ENCODE measurements around the gene BCL11A. TPM values are rescaled to one million over a fixed set of nuclear protein-coding genes. Genes with fewer than 3 reads are reported as not detected.

Gene BCL11A
- total RNA-seq, 1 donor from 2014 or later: 68.1 TPM

DNA sequence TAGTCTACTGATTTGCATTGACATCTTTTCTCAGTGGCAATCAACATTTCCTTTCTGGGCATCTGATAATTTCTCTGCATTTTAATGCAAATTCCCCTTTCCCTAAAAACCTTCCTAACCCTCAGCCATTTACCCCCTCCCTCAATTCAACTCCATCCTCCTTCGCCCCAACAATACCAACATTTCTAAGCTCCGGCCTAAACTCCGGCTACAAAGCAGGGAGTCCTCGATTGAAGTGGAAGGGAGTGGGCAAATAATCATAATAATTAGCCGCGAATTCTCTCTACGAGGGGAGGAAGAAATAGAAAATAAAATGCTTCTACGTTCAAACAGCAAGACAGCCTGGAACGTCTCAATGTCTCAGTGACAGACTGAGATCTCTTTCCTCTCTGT, 4.6 kb downstream of the BCL11A start:
- DNase-seq (ENCODE audit: low spot score in 2 of 2): no peak
- no peak for FAIRE-seq

- DNase-seq (ENCODE audit: low spot score in 2 of 2) (no peak), FAIRE-seq (no peak)
Measured at GRCh38 chr2:60548311-60548710, 5.1 kb downstream of the BCL11A start.

GRCh38 chr2:60547841-60548240, 5.6 kb downstream of the BCL11A start:
- DNase-seq (ENCODE audit: low spot score in 2 of 2): no peak
- FAIRE-seq: no peak

GRCh38 chr2:60546756-60547420, 6.6 kb downstream of the BCL11A start:
- no peak for DNase-seq (ENCODE audit: low spot score in 2 of 2)
- FAIRE-seq: no peak

GRCh38 chr2:60544954-60545560, 8.4 kb downstream of the BCL11A start:
- no peak for DNase-seq (ENCODE audit: low spot score in 2 of 2)
- no peak for FAIRE-seq

GRCh38 chr2:60544062-60544461, 9.4 kb downstream of the BCL11A start:
- FAIRE-seq (no peak), DNase-seq (ENCODE audit: low spot score in 2 of 2) (no peak)

- no peak for FAIRE-seq
- DNase-seq (ENCODE audit: low spot score in 2 of 2): no peak
Measured at GRCh38 chr2:60541056-60541651, 12.3 kb downstream of the BCL11A start.

- FAIRE-seq: no peak
Measured at GRCh38 chr2:60540074-60540473, 13.4 kb downstream of the BCL11A start.

GRCh38 chr2:60539140-60539539, 14.3 kb downstream of the BCL11A start:
- DNase-seq (ENCODE audit: low spot score in 2 of 2): no peak
- no peak for FAIRE-seq

More at GRCh38 chr2:60540074-60540473, 13.4 kb downstream of the BCL11A start:
- DNase-seq (ENCODE audit: low spot score in 2 of 2): no peak

GRCh38 chr2:60538101-60538500, 15.4 kb downstream of the BCL11A start:
- FAIRE-seq (no peak), DNase-seq (ENCODE audit: low spot score in 2 of 2) (no peak)

DNA sequence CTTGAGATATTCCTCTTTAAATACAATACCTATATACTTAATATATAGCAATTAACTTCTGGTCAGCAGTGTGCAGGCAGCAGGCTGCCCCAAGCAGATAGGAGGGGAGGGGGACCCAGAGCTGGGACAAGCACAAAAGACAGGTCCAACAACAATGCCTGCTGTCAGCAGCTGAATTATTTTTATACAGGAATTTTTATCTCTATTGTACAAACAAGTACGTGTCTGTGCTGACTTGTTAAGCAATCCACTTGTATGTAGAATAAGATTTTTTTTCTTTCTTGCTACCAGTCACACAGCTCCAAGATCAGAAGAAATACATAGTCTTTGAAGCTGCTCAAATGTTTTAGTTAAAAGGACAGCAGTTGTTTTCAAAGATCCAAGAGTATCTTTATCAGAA, 16.7 kb downstream of the BCL11A start:
- DNase-seq (ENCODE audit: low spot score in 2 of 2): no peak
- FAIRE-seq: no peak

DNA sequence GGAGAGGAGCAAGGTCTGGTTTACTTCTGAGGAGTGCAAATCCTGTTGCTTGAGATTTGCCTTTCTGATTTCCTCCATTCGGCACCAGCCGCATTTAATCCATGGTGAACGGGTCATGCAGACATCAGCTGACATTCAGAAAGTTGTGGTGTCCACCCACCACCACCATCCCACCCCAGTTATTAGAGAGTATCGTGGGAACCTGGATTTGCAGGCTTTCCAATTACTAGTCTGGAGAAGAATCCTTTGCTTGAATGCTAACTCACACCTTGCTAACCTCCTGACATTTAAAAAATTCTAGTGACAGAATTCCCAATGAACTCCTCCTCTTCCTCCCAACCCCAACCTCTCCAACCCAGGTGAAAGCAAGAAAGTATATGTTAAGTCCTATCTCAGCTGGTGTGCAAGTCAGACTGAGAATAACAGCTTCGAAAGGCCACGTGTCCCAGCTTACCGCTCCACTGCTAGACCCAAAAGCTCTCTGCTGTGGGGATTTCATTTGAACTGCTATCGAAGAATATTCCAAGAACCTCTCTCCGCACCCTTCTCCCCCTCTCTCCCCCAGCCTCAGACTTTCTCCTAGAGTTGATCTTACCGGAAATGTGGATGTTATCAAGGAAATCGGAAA, 17.7 kb downstream of the BCL11A start:
- DNase-seq (ENCODE audit: low spot score in 2 of 2): no peak
- no peak for FAIRE-seq

DNA sequence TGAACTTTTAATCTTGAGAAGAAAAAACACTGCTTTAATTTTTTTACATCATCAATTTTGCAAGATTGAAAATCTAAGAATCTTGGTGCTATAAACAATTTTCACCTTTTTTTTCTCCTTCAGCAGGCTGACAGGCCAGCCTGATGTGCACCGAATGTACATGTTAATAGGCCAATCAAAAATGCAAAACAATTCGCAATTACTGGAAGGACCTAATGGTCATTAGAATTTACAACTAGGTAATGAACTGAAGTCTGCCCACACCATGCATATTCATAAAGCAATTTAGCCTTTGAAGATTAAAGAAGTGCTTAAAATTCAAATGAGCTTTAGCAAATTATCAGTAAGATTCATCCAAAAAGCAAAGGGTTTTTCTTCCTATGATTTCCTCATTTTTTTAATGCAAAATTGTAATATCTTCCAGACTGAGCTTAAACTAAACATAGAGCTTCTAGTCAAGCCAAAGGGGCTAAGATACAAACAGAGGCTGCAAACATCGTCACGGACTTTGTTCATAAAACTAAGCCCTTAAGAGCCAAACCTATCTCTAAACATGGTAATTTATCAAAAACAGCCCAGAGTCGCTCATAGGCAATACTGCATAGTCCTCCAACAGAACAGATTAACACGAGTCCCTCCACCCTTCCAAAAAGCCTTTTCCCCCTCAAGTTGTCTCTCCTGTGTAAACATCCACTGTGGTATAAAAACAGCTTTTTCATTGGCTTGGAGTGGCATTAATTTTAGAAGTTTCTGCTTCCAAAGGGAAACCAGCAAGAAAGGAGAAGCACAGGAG, 18.4 kb downstream of the BCL11A start:
- DNase-seq (ENCODE audit: low spot score in 2 of 2): no peak
- no peak for FAIRE-seq

GRCh38 chr2:60534052-60534685, 19.3 kb downstream of the BCL11A start:
- DNase-seq (ENCODE audit: low spot score in 2 of 2) (no peak), FAIRE-seq (no peak)

DNA sequence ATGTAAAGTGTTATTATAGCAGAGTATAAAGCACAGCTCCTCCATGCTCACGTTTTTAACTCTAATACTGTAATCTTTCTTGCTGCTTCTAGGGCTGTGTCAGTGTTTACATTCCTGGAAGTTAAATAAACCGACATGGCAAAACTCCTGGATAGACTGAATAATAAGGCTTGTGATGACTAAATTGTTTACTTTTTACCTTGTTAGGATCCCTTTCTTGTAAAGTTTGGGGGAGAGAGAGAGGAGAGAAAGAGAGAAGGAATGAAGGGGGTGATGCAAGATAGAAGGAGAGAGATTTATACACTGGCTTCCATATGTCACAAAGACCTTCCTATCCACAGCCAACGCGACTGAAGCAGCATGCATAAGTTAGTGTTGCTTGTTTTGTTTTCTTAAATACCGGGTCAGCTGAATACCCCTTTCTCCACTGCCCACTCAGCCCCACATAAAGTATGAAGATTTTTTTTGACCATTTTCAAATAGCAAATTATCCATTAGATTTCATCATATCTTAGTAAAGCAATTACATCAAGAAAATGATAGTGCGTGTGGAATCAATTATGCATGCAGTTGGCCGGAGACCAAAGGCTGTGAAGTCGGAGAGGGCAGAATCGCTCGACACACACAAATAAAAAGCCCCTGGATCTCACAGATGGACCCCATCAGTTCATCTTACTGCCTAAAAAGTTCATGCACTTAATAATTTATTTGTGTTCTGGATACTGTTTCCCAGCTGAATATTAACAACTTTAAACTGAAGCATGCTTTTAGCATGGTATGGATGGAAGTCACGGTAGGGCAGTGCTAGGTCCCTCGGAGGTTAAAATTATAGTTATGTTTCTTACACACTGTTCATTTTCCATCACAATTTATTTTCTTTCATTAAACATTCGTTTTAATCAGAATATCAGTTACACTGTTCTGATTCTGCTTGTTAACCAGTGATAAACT, 20.1 kb downstream of the BCL11A start:
- DNase-seq (ENCODE audit: low spot score in 2 of 2): no peak

DNA sequence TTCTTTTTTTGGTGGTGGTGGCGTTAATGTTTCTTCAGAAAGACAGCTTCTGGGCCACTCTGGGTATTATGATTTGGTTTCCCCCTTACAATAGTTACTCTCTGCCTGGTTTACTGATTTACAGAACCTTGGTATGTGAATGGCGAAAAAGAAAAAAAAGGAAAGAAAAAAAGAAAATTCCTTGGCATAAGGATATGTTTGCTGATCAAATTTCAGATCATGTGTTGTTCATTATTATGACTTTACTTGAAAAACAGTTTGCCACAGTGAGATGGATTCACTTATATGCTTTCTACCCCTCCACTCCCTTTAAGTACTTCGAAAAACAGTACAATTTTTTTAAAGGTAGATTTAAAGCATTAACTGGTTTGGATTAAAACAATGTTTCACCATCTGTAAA, 21.0 kb downstream of the BCL11A start:
- FAIRE-seq: no peak
- no peak for DNase-seq (ENCODE audit: low spot score in 2 of 2)

More for the DNA sequence above, 20.1 kb downstream of the BCL11A start:
- FAIRE-seq: no peak

- FAIRE-seq: no peak
- DNase-seq (ENCODE audit: low spot score in 2 of 2): no peak
Measured at GRCh38 chr2:60531701-60532133, 21.7 kb downstream of the BCL11A start.

GRCh38 chr2:60530660-60531281, 22.7 kb downstream of the BCL11A start:
- FAIRE-seq: no peak
- no peak for DNase-seq (ENCODE audit: low spot score in 2 of 2)
